Measurements from ENCODE around the gene NEAT1.

The NEAT1 gene

DNA sequence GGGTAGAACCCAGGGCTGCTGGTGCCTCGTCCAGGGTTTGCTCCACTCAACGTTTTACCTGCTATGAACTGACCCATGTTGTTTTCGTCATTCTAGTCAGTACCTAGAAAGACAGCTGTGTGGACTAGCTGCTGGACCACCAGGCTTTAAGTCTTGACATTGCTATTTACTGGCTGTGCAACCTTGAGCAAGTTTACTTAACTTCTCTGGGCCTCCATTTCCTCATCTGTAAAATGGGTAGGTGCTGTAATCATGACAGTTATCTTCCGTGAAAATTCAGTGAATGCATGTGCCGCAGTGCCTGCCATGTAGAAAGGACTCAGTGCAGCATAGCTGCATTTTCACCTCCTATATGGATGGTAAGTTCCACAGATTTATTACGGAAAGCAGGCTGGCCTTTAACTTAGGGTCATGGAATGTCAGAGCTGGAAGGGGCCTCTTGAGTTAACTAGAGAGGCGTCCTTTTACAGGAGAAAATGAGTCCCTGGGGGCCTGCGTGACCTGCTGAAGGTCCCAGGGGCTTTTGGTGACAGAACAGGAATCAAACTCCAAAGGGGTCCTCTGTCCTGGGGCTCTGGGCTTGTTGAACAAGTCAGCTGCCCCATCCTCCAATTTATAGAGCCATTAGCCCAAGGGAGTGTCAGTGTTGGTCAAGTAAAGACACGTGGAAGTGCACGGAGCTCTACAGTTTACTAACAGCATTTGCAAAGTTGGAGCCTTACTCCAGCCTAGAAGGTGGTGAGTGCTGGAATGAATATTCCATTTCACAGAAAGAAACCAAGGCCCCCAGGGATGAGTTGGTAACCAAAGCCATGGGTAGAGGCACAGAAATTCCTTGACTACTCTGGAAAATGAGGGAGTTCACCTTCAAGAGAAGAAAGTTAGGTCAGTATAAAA, 64.2 kb downstream of the NEAT1 start:
- no peak for DNase-seq

DNA sequence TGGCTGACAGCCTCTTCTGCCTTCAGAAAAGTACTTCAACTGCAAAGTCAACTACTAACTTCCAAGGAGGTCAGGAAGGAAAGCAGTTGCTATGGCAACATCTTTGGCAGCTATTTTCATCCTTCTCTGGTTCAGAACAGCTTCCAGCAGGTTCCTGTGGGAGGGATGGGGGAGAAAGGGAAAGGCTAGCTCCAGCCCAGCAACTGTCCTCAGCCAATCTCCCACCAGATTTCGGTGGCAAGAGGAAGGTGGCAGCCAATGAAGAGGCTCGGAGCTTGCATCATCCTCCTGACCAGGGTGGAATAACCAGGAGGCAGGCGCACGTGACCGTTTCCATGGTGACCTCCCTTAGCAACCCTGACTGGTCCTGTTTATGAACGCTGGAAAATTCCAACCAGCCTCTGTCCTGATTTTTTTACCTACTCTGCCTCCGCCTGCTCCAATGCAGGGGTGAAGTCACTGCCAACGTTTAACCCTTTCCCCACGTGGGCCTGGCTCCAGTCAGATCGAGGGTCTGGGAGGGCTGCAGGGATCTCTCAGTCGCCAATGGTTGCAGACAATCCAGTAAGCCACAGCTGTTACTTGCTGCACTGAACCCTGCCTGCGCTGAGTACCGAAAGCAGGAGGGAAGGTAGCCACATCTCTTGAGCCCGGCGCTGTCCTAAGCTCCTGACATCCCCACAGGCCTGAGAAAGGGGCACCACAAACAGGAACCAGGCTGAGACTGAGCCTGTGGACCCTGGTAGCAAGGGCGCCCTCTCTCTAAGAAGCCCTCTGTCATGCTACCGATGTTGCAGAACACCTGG, 65.1 kb downstream of the NEAT1 start:
- peak; percentile 95 to 97 (median 97) for DNase-seq

- peak; percentile 29 to 63 (median 56) for DNase-seq
Measured at GRCh38 chr11:65488273-65489034, 65.9 kb downstream of the NEAT1 start.

DNA sequence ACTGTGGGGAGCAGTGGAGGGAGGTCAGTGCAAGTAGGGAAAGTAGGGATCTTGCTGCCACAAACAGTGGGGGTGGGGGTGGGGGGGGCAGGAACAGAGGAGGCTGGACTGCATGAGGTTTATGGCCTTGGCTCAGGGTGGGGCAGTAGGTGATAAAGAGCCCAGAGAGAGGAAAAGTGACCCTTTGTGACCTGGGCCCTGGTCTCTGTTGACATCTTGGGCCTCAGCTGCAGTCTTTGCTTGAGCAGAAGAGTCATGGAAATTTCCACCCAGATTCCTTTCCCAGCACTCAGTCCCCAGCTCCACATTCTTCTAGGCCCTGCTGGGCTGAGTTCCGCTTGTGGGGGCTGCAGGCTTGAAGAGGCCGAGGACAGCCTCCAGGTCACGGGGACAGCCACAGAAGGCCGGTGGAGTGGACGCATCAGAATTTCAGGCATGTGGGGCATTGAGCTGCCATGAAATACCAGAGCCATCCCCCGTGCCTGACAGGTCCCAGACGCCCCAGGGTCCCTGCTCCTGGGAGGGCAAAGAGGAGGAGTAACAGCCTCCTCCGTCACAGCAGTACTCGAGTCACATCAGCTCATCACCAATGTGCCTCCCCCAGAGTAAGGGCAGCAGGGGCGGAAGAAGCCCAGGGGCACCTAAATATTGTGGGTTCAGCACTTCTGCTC, 66.6 kb downstream of the NEAT1 start:
- DNase-seq: no peak

DNA sequence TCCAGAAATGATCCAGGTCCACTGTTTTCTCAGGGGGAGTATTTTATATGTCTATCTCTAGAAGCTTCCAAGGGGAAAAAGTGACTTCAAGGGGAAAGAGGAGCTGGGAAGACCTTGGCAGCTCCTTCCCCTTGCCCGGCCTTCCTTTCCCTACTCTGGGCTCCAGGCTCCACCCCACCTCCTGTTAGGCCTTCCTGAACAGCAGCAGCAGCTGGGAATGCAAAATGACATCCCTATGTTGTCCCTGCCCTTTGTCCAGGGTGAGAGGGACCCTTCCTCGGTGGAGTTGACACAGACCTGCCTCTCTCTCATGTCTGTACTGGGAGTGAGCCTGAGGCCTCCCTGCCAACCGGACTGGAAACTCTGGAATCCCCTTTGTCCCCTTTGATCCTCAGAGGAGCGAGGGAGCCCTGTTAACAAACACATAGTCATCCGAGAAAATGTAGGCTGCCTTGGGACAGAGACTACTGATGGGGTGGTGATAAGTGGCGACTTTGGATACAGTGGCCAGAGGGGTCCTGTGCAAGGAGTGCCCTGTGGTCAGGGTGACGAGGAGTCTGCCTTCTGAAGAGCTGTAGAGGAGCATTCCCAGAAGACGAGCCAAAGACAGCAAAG, 67.2 kb downstream of the NEAT1 start:
- DNase-seq: peak in 1 of 4 experiments; percentile 18

GRCh38 chr11:65491163-65491465, 68.5 kb downstream of the NEAT1 start:
- DNase-seq: peak in 1 of 4 experiments; percentile 14

DNA sequence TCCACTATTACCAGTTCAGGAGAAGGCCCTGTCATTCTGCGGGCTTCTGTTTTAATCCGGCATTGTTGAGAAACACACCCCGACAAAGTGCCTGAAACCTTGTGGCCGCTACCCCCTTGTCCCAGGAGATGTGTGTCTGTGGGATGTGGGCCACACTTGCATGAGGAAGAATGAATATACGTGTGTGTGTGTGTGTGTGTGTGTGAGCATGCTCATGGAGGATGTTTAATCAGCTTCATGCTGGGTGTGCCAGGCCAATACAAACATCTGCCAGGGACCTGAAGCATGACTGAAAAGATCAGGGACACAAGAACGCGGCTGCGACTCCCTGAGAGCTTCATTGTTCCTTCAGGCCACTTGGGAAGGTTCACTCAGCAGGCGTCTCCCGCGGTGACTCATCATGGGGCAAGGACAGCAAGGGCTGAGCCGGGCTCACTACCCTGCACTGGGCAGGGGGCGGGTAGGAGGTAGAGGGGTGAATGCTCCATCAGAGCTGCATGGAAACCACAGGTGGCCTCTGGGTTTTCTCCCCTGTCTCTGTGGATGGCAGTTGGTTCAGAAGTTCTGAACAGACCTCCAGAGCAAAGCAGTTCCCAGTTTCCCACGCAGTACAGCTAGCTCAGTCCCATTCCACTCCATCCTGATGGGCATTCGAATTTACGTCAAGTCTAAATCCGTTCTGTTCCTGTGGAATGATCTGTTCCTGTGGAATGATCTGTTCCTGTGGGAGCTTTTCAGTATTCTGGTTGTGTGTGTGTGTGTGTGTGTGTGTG, 69.2 kb downstream of the NEAT1 start:
- DNase-seq: peak; percentile 70 to 82 (median 79)

DNA sequence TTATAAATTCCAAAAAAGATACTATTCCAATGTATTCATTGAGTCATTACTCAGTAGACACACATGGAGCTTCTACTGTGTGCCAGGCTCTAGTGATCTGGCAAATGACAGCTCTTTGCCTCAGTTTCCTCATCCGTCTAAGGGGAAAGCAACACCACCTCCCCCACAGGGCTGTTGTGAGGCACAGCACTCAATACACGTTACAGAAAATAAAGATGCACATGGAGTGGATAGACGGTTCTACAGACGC, 69.7 kb downstream of the NEAT1 start:
- no peak for DNase-seq

DNA sequence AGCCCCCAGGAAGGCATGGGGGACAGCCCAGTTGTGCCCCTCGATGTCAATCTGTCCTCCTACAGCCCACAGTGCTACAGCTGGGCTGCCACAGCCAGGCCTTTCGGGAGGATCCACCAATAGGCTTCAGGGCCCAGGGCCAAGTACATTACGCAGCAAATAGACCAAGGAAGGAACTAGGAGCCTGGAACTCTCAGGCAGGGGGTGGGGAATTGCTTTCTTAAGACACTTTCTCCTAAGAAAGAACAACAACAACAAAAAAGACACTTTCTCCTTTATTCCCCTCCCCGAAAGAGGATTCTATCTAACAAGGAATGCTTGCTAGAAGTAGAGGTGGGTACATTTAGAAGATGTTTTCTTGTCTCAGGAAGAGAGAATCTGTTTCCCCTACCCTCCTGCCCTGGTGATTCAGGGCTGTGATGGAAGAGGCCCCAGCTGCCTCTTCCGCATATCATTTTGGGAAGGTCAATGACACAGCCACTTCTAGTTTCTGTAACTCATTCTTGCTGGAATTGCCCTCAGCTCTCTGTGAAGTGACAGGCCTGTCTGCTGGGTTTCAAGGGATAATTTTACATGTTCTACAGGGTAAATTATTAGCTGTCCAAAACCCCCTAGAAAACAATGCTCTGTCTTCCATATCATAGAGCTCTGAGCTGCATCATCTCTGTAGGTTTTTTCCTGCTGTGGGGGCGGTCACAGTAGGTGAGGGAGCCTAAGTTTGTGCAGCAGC, 70.2 kb downstream of the NEAT1 start:
- DNase-seq: peak; percentile 88 to 92 (median 92)

DNA sequence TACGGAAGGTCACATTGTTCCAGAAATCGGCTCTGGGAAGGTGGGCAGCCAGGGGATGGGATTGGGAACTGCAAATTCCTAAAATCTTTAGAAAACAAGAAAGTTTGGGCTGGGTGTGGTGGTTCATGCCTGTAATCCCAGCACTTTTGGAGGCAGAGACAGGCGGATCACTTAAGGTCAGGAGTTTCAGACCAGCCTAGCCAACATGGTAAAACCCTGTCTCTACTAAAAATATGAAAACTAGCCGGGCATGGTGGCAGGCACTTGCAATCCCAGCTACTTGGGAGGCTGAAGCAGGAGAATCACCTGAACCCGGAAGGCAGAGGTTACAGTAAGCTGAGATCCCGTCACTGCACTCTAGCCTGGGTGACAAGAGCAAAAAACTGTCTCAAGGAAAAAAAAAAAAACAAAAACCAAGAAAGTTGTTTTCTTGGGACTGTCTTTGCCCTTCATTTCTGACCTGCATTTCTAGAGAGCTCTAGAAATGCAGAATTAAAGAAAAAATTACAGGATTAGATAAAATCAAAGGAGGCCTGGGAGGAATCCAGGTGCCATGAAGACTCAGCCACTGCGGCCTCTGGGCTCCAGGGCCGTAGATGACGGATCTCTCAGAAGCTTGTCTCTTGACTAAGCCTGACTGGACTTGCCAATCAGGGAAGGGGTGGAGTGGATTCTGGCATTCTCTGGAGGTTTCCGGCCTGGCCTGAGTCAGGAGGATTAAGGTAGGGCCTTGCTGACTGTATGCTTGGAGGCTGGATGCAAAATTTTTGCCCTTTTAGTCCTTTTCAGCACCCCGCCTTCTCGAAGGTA, 71.0 kb downstream of the NEAT1 start:
- peak in 3 of 4 experiments; percentile 38 to 51 (median 46) for DNase-seq
